K562 (cell line): ENCODE measurements around the gene SLC19A3. TPM values are rescaled to one million over a fixed set of nuclear protein-coding genes. Genes with fewer than 3 reads are reported as not detected.

Source experiments
- ATAC-seq: fragments of 200-7000 bp; cut with Tn5 transposase; 3 replicates; pipeline ENCODE4 v1.9.1; 2020; ENCODE audit warnings: moderate library complexity
- BruUV-seq: library from RNA; stranded (reverse); fragments of 400-500 nt; replicated peaks from 2 replicates; lab custom pipeline; 2021; lab: Mats Ljungman, UMichigan
- CTCF ChIA-PET: fragments of 300-600 bp; formaldehyde crosslinking; extraction: SDS; loops from one replicate; lab custom pipeline; 2021; ENCODE audit warnings: low intra/inter-chr PET ratio; lab: Yijun Ruan, JAX
- POLR2A ChIA-PET: fragments of 300-600, 350-650 bp; sonication (Branson Sonifier 250); formaldehyde crosslinking; extraction: SDS; loops from one replicate; lab custom pipeline; 2021; ENCODE audit warnings: antibody characterized with exemption, inconsistent platforms; lab: Yijun Ruan, JAX
- DNase-seq, 4 experiments: peaks; one replicate each; pipeline versions ENCODE4 v3.0.0 to v3.0.0-alpha.2; 2011 to 2018; ENCODE audit warnings: low spot score in 3 of 4, mixed read lengths in 3 of 4; ENCODE audit errors: extremely low read depth in 1 of 4
- FAIRE-seq: peaks from 2 replicates; lab custom pipeline; 2011; peaks lifted over from hg19 to GRCh38; lab: Jason Lieb, UNC
- H2AFZ ChIP-seq: 2 replicates; pipeline ENCODE4 v1.6.0; 2011; ENCODE audit warnings: low read depth, low read length, control low read depth, inconsistent platforms
- H3K27ac ChIP-seq: fragments of 200-600 bp; 3 replicates; pipeline ENCODE4 v1.8.0; 2011; ENCODE audit warnings: low read depth, mild to moderate bottlenecking, control low read depth, inconsistent platforms, low read length, moderate library complexity, mixed read lengths; ENCODE audit errors: extremely low read depth
- H3K27me3 ChIP-seq, 2 experiments: fragments of 300-600 bp in 1 of 2; 2 replicates in 1 of 2; 3 replicates in 1 of 2; pipeline versions ENCODE4 v1.6.0 to v1.8.0; 2011; ENCODE audit warnings: inconsistent platforms in 2 of 2, low read length in 2 of 2, mild to moderate bottlenecking in 1 of 2, mixed read lengths in 1 of 2, moderate library complexity in 1 of 2; ENCODE audit not compliant: control insufficient read depth in 2 of 2, insufficient read depth in 2 of 2
- H3K36me3 ChIP-seq: fragments of 300-600 bp; 3 replicates; pipeline ENCODE4 v1.8.0; 2011; ENCODE audit warnings: mild to moderate bottlenecking, low read length, inconsistent platforms; ENCODE audit not compliant: control insufficient read depth, insufficient read depth
- H3K4me1 ChIP-seq, 2 experiments: fragments of 200-600 bp in 1 of 2; replicated peaks in 1 of 2; 2 replicates in 1 of 2; 3 replicates in 1 of 2; pipeline versions ENCODE4 v1.5.1 to v1.8.0; 2011; ENCODE audit warnings: inconsistent platforms in 2 of 2, low read length in 2 of 2, mild to moderate bottlenecking in 1 of 2, mixed read lengths in 1 of 2, moderate library complexity in 1 of 2; ENCODE audit not compliant: control insufficient read depth in 2 of 2, insufficient read depth in 2 of 2
- H3K4me2 ChIP-seq: 2 replicates; pipeline ENCODE4 v1.6.1; 2011; ENCODE audit warnings: low read length, control low read depth, inconsistent platforms, mixed read lengths; ENCODE audit not compliant: insufficient read depth
- H3K4me3 ChIP-seq: fragments of 200-600 bp; sonication (generic), shearing (Covaris generic); 2 replicates; pipeline ENCODE4 v1.5.1; 2016; ENCODE audit warnings: control low read depth, inconsistent platforms
- H3K79me2 ChIP-seq: fragments of 200-600 bp; 3 replicates; pipeline ENCODE4 v1.8.0; 2011; ENCODE audit warnings: low read length, inconsistent platforms; ENCODE audit not compliant: control insufficient read depth, insufficient read depth
- H3K9ac ChIP-seq, 2 experiments: 2 replicates each; pipeline versions ENCODE4 v1.6.0 to v1.6.1; 2011; ENCODE audit warnings: low read depth in 2 of 2, low read length in 2 of 2, control low read depth in 1 of 2, inconsistent platforms in 1 of 2, mild to moderate bottlenecking in 1 of 2, mixed read lengths in 1 of 2; ENCODE audit not compliant: insufficient read depth in 1 of 2
- H3K9me1 ChIP-seq: one replicate; pipeline ENCODE4 v1.6.0; 2011; ENCODE audit warnings: inconsistent platforms, mild to moderate bottlenecking, low read length, moderate library complexity; ENCODE audit not compliant: control insufficient read depth, insufficient read depth
- H3K9me3 ChIP-seq: replicated peaks from 2 replicates; pipeline ENCODE4 v1.5.1; 2011; ENCODE audit warnings: low read depth, low read length, inconsistent platforms; ENCODE audit not compliant: control insufficient read depth, insufficient read depth
- H4K20me1 ChIP-seq: replicated peaks from 2 replicates; pipeline ENCODE4 v1.6.1; 2011; ENCODE audit warnings: low read length, inconsistent platforms, mixed read lengths; ENCODE audit not compliant: control insufficient read depth, insufficient read depth
- BRF1 ChIP-seq: IDR thresholded peaks from 3 replicates; pipeline ENCODE4 v1.6.1; 2011; ENCODE audit warnings: borderline replicate concordance, mild to moderate bottlenecking; ENCODE audit not compliant: insufficient read length; ENCODE audit errors: extremely low read depth
- ELF1 ChIP-seq: fragments of 200-800 bp; sonication (Bioruptor generic); IDR thresholded peaks from 2 replicates; pipeline ENCODE4 v1.6.1; 2016; ENCODE audit warnings: missing genetic modification characterization, missing compliant biosample characterization
- HNRNPK ChIP-seq: fragments of 200-400 bp; formaldehyde crosslinking; IDR thresholded peaks from one replicate; pipeline ENCODE4 v1.6.1; 2018; ENCODE audit warnings: mild to moderate bottlenecking, low read depth, low read length; ENCODE audit not compliant: poor library complexity, severe bottlenecking
- HNRNPLL ChIP-seq: fragments of 200-400 bp; formaldehyde crosslinking; IDR thresholded peaks from 2 replicates; pipeline ENCODE4 v1.6.1; 2017; ENCODE audit warnings: low read length, low read depth, mild to moderate bottlenecking; ENCODE audit not compliant: poor library complexity, severe bottlenecking
- MAZ ChIP-seq, 2 experiments: fragments of 450-650 bp in 1 of 2; sonication (generic) in 1 of 2; formaldehyde crosslinking; IDR thresholded peaks in 1 of 2; conservative IDR thresholded peaks in 1 of 2; 2 replicates each; pipeline versions ENCODE4 v1.4.0 to v1.5.0; 2020; ENCODE audit warnings: mild to moderate bottlenecking in 1 of 2, missing genetic modification reagents in 1 of 2
- NUFIP1 ChIP-seq: fragments of 450-650 bp; IDR thresholded peaks from 2 replicates; pipeline ENCODE4 v1.6.1; 2018; ENCODE audit not compliant: partially characterized antibody
- PML ChIP-seq: IDR thresholded peaks from 2 replicates; pipeline ENCODE4 v1.6.1; 2012; ENCODE audit warnings: low read length, inconsistent platforms
- SREBF1 ChIP-seq: fragments of 150-350 bp; IDR thresholded peaks from 2 replicates; pipeline ENCODE4 v1.6.1; 2014; ENCODE audit warnings: antibody characterized with exemption, low read depth, low read length, borderline replicate concordance
- SRF ChIP-seq, 2 experiments: fragments of 250-450, 450-650 bp in 1 of 2; sonication (Bioruptor Pico) in 1 of 2; sonication (generic) in 1 of 2; formaldehyde crosslinking; IDR thresholded peaks; 2 replicates each; pipeline versions ENCODE4 v1.5.0 to v1.5.1; 2020 to 2022; ENCODE audit warnings: mild to moderate bottlenecking in 1 of 2, missing genetic modification reagents in 1 of 2
- TOE1 ChIP-seq, 2 experiments: fragments of 450-650 bp in 1 of 2; sonication (generic) in 1 of 2; formaldehyde crosslinking in 1 of 2; IDR thresholded peaks; 2 replicates each; pipeline versions ENCODE4 v1.7.1 to v1.8.0; 2016 to 2022; ENCODE audit warnings: borderline replicate concordance in 2 of 2, mild to moderate bottlenecking in 2 of 2, antibody characterized with exemption in 1 of 2, inconsistent platforms in 1 of 2, low read depth in 1 of 2, missing genetic modification reagents in 1 of 2, moderate library complexity in 1 of 2
- XRCC5 ChIP-seq: fragments of 200-400 bp; formaldehyde crosslinking; IDR thresholded peaks from 2 replicates; pipeline ENCODE4 v1.6.1; 2017; ENCODE audit warnings: low read depth, mild to moderate bottlenecking, low read length
- ZNF140 ChIP-seq: fragments of 250-450 bp; sonication (Bioruptor Pico); IDR thresholded peaks from 2 replicates; pipeline ENCODE4 v1.8.0; 2021; ENCODE audit warnings: moderate library complexity, mild to moderate bottlenecking, inconsistent platforms
- ZNF639 ChIP-seq, 2 experiments: fragments of 200-800 bp in 1 of 2; sonication (Bioruptor generic) in 1 of 2; sonication (generic) in 1 of 2; formaldehyde crosslinking in 1 of 2; IDR thresholded peaks in 1 of 2; conservative IDR thresholded peaks in 1 of 2; 2 replicates each; pipeline versions ENCODE4 v1.5.0 to v1.6.1; 2016 to 2020; ENCODE audit warnings: missing compliant biosample characterization in 1 of 2, missing genetic modification characterization in 1 of 2, missing genetic modification reagents in 1 of 2
- ZNF717 ChIP-seq: fragments of 250-450 bp; sonication (Bioruptor Pico); IDR thresholded peaks from 2 replicates; pipeline ENCODE4 v1.5.0; 2021
- WGBS: fragments of 100-300 bp; shearing (Covaris generic); methylation state at CpG from one replicate; pipeline ENCODE4 v1.1.6; 2016; ENCODE audit warnings: low coverage, mixed read lengths; ENCODE audit not compliant: insufficient coverage; ENCODE audit errors: missing lambda C conversion rate; 5-methylcytosine and 5-hydroxymethylcytosine counted together
- in situ Hi-C: fragments of 300-500 bp; cut with MboI; formaldehyde crosslinking; loops from 4 replicates; pipeline ENCODE4 v1.15.0; 2018; ENCODE audit warnings: inconsistent platforms, mixed read lengths
- intact Hi-C: fragments of 100-400 bp; cut with micrococcal nuclease; formaldehyde crosslinking; loops from 2 replicates; pipeline ENCODE4 v1.14.2; 2022
- polyA plus RNA-seq, 8 experiments: library from polyadenylated mRNA; depleted of rRNA in 4 of 8; stranded (reverse) in 5 of 8; unstranded in 3 of 8; fragments of >200 nt; fragmentation: Nextera tagmentation in 2 of 8; fragmentation: Illumina TruSeq in 1 of 8; extraction: Ambion mirVana in 2 of 8; extraction: Trizol in 1 of 8; gene quantifications; 2 replicates each; pipeline versions ENCODE4 v1.2.1 to v1.2.3, GENCODE V29; 2011 to 2014; ENCODE audit warnings: inconsistent platforms in 1 of 8, missing spikeins in 1 of 8
- total RNA-seq, 7 experiments: library from RNA; depleted of rRNA in 6 of 7; stranded (reverse); fragments of >200 nt in 6 of 7; fragmentation: Illumina TruSeq in 2 of 7; extraction: Trizol in 2 of 7; gene quantifications; 2 replicates each; pipeline versions ENCODE4 v1.2.1 to v1.2.3, GENCODE V29; 2011 to 2021; ENCODE audit warnings: low replicate concordance in 1 of 7
- TF ChIP-seq, protein P1 (sequence below): sonication (generic); formaldehyde crosslinking; IDR thresholded peaks from 2 replicates; pipeline ENCODE4 v1.8.1; 2022; ENCODE audit warnings: missing genetic modification reagents
- TF ChIP-seq, protein P2 (sequence below): fragments of 200-800 bp; sonication (Bioruptor generic); IDR thresholded peaks from 2 replicates; pipeline ENCODE4 v1.6.1; 2017; ENCODE audit warnings: missing genetic modification characterization, missing compliant biosample characterization

The SLC19A3 gene
- total and polyA plus RNA-seq, 9 of the 15 experiments (the other 6 are each of a cell fraction or from before 2014, with no cell fraction given): not detected

DNA sequence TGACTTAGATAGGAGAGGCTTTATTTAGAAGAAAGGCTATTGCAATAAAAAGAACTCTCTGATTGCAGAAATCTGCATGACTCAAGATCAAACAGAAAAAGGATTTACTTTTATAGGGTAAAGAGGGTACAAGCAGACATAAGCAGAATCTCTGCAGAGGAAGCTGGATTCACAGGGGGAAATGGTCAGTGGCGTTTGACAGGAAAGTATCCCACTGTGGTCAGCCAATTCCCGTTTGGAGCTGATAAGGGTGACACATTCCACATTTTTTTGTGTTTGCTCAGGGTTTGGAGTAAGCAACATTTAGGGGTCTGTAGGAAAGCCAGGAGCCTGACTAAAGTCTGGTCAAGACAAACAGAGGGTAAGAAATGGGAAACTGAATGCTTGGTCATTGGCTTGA lies 75.2 kb downstream of the SLC19A3 start:
- no peak overlapping the region for H3K9ac ChIP-seq
- no peaks in the 10 kb centered on the region for H3K9me3 ChIP-seq
- POLR2A ChIA-PET: no interaction called here
- no peak for FAIRE-seq
- no peaks in the 10 kb centered on the region for H4K20me1 ChIP-seq
- DNase-seq: no peak
- no peaks in the 10 kb centered on the region; a peak in 1 of 5 replicates for H3K27me3 ChIP-seq
- H3K4me3 ChIP-seq: no peak overlapping the region
- whole genome bisulfite sequencing: 0% methylated on average over 2 of the region's 2 CpGs
- H3K4me1 ChIP-seq: no peaks in the 10 kb centered on the region
- ATAC-seq: no peak
- in situ Hi-C loops (no loop called here), intact Hi-C loops (no loop called here)
- CTCF ChIA-PET: no interaction called here
- no peak overlapping the region for H3K4me2 ChIP-seq
- H3K9me1 ChIP-seq: no peaks in the 10 kb centered on the region
- no peak overlapping the region for H2AFZ ChIP-seq
- no peaks in the 10 kb centered on the region for H3K79me2 ChIP-seq
- H3K36me3 ChIP-seq: no peaks in the 10 kb centered on the region
- BruUV-seq: no TSS peak
- no peak overlapping the region for H3K27ac ChIP-seq
- no peak for TF ChIP-seq ELF1 (tag)
- no peak for TF ChIP-seq HNRNPK
- no peak for TF ChIP-seq XRCC5
- TF ChIP-seq, protein P1, sequence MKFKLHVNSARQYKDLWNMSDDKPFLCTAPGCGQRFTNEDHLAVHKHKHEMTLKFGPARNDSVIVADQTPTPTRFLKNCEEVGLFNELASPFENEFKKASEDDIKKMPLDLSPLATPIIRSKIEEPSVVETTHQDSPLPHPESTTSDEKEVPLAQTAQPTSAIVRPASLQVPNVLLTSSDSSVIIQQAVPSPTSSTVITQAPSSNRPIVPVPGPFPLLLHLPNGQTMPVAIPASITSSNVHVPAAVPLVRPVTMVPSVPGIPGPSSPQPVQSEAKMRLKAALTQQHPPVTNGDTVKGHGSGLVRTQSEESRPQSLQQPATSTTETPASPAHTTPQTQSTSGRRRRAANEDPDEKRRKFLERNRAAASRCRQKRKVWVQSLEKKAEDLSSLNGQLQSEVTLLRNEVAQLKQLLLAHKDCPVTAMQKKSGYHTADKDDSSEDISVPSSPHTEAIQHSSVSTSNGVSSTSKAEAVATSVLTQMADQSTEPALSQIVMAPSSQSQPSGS (CRISPR knock-in tag): no peak
- TF ChIP-seq MAZ (CRISPR knock-in tag; conservative IDR thresholded peaks at IDR 0.05 in 1 of 2, IDR thresholded peaks at IDR 0.05 in 1 of 2): no peak
- TF ChIP-seq SREBF1: no peak
- TF ChIP-seq HNRNPLL: no peak
- no peak for TF ChIP-seq PML
- no peak for TF ChIP-seq ZNF717
- TF ChIP-seq ZNF140: no peak
- TF ChIP-seq SRF (CRISPR knock-in tag; IDR thresholded peaks at IDR 0.05): no peak
- TF ChIP-seq, protein P2, sequence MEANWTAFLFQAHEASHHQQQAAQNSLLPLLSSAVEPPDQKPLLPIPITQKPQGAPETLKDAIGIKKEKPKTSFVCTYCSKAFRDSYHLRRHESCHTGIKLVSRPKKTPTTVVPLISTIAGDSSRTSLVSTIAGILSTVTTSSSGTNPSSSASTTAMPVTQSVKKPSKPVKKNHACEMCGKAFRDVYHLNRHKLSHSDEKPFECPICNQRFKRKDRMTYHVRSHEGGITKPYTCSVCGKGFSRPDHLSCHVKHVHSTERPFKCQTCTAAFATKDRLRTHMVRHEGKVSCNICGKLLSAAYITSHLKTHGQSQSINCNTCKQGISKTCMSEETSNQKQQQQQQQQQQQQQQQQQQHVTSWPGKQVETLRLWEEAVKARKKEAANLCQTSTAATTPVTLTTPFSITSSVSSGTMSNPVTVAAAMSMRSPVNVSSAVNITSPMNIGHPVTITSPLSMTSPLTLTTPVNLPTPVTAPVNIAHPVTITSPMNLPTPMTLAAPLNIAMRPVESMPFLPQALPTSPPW (CRISPR knock-in tag): no peak
- no peak for TF ChIP-seq NUFIP1
- no peak for TF ChIP-seq TOE1 (IDR thresholded peaks at IDR 0.05; ENCODE audit: borderline replicate concordance)
- TF ChIP-seq TOE1 (CRISPR knock-in tag; IDR thresholded peaks at IDR 0.05; ENCODE audit: borderline replicate concordance, low read depth): no peak
- no peak for TF ChIP-seq BRF1
- TF ChIP-seq ZNF639 (CRISPR knock-in tag; conservative IDR thresholded peaks at IDR 0.05 in 1 of 2, IDR thresholded peaks at IDR 0.05 in 1 of 2): no peak
